NT2/D1 (cell line): ENCODE measurements around the gene CTNNA3.
"Not testable (repeated sequence)": the region's sequence is repeated elsewhere in the genome, so short reads cannot be mapped to it uniquely, and the experiment has no call there.

Source experiments
- SUZ12 ChIP-seq: IDR thresholded peaks from 2 replicates; pipeline ENCODE4 v1.6.1; 2011; ENCODE audit not compliant: insufficient read length, insufficient read depth; ENCODE audit errors: extremely low read depth
- YY1 ChIP-seq: IDR thresholded peaks from 2 replicates; pipeline ENCODE4 v1.6.1; 2011; ENCODE audit not compliant: insufficient read length, insufficient read depth
- ZNF274 ChIP-seq: IDR thresholded peaks from 2 replicates; pipeline ENCODE4 v1.6.1; 2011; ENCODE audit warnings: mild to moderate bottlenecking, low read depth, low read length

- not testable (repeated sequence) for TF ChIP-seq ZNF274, SUZ12, YY1
Observed at GRCh38 chr10:67684140-67684539, 11.9 kb downstream of the CTNNA3 start.
